ENCODE measurements around the gene XYLB.

XYLB gene

DNA sequence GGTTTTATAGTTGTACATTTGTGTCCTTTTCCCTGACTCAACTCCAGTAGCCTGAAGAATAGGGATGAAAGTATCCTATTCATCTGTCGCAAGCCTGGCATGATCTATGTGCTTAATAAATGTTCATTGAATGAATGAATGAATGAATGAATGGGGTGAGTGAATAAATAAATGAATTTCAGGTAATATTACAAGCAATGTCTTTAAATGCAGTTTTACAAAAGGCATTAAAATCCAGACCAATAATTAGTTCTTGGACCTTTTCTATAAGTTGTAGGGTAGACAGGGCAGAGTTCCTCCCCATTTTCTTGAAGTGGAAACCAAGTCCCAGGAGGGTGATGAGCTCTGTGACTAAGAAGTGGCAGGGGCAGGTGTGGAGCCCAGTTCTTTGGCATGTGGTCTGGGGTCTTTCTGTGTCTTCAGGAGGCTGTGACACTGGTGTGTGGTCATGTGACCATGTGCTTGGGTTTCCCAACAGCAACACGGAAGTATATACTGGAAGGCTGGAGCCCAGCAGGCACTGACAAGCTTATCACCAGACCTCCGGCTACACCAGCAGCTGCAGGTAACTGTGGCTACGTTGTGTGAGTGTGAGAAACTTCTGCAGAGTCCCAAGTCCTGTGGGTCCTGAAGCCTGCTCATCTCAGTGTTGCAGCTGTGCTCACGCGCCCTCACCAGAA, 18.3 kb downstream of the XYLB start:
- DNase-seq (ENCODE audit: low read depth) = no peak

DNA sequence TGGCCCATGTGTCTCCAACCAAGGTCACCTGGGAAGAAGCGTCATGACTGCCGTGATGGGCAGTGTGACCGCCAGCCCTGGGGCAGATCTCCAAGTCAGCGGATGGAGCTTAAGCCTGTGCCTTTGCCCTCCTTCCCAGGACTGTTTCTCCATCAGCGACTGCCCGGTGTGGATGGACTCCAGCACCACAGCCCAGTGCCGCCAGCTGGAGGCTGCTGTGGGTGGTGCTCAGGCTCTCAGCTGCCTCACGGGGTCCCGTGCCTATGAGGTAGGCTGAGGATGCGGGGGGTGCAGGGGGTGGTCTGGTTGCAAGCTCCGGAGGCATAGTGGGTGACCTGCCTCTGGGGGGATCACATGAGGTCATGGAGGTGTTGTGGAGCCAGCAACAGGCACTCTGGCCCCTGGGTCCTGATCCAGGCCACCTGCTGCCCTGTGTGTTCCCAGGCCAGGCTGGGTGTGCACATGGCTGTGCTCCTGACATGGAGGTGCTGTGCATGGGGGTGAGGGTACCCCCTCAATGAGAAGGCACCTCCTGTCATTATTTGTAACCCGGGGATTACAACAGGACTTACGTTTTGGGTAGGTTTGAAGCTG, 19.0 kb downstream of the XYLB start:
- no peak for DNase-seq (ENCODE audit: low read depth)

DNA sequence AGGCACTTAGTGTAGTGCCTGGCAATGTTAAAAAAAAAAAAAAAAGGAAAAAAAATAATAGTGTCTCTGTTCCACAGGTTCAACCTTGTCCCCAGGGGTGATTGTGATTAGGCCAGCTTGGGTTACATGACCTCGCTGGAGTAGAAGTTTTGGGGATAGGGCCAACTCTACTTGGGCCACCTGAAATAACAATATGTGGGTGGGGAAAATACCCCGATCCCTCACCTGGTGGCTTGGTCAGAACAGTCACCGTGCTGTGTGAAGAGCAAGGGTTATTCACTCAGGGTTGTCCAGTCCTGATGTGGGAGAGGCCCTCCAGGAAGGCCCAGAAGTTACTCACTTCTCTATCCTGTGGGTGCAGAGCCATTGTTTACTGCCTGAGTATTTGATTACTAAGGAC, 19.5 kb downstream of the XYLB start:
- no peak for DNase-seq (ENCODE audit: low read depth)

DNA sequence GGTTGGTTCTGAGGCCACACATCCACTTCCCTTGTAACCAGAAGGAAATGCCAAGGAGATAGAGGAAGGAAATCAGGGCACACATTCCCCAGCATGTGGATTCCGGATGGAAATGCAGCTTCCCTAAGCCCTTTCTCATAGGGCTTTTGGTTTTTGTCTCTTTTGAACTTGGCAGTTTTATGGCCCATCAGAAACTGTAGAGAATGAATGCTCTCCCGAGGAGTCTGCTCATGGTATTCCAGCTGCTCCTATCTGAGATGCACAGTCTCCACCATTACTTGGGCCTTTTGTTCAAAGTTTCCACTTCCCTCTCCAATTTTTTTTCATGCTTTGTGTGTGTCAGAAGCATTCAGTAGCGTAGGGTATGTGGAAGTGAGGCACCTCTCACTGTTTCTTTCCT, 21.2 kb downstream of the XYLB start:
- no peak for DNase-seq (ENCODE audit: low read depth)

DNA sequence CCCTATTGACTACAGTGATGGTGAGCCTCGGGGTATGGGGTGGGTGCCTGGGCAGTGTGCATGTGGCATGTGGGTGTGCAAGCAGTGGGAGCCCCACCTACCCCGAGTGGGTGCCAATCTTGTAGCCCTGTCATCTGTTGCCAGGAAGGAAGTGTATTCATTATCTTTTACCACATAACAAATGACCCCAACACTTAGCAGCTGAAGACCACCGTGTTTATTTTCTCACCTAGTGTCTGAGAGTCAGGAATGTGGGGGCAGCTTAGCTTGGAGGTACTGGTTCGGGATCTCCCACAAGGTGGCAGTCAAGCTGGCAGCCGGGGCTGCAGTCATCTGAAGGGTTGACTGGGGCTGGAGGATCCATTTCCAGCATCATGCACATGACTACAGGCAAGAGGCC, 21.7 kb downstream of the XYLB start:
- no peak for DNase-seq (ENCODE audit: low read depth)

DNA sequence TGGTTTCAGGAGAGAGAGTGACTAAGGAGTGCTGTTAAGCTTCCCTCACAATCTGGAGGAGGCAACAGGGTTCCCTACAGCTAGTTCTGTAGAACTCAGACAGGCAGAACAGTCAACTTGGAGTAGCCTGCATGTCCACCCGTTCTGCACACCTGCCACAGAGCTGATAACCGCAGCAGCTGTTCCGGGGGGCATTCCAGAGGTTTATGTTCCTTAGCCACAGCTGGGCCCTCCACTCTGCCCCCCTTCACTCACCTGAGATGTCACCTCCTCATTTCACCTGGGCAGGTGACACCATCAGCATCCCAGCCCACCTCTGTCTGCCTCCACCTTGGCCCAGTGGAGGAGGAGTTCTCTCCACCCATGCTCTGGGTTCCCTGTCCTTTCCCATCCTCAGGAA, 22.6 kb downstream of the XYLB start:
- no peak for DNase-seq (ENCODE audit: low read depth)

DNA sequence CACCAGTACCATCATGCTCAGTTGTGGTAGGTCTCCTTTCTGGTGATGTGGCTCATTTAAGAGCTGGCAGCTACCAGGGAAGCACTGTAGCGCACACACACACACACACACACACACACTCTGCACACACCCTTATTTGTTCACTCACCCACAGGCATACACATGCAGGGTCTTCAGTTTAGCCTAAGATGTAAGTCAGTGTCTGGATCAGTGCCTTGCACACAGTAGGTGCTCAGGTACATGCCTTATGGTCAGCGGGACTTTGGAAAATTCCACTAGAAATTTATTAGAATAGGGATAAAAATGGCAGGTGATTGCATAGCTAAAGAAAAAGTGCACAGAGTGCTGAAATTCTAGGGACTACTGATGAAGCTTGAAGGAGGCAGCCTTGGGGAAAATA, 23.6 kb downstream of the XYLB start:
- no peak for DNase-seq (ENCODE audit: low read depth)

DNA sequence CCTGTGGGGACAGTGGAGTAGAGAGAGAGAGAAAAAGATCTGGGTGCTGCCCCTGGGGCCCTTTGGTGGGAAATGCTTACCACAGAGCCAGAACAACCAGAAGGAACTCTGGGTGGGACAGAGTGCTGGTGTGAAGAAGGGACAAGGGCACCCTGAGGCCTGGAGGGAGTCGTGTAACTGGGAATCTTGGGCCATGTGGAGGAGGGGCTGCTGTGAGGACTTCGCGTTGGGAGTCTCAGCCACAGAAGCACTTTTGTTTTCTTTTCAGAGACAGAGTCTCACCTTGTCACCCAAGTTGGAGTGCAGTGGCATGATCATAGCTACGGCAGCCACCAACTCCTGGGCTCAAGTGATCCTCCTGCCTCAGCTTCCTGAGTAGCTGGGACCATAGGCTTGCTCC, 24.3 kb downstream of the XYLB start:
- no peak for DNase-seq (ENCODE audit: low read depth)

DNA sequence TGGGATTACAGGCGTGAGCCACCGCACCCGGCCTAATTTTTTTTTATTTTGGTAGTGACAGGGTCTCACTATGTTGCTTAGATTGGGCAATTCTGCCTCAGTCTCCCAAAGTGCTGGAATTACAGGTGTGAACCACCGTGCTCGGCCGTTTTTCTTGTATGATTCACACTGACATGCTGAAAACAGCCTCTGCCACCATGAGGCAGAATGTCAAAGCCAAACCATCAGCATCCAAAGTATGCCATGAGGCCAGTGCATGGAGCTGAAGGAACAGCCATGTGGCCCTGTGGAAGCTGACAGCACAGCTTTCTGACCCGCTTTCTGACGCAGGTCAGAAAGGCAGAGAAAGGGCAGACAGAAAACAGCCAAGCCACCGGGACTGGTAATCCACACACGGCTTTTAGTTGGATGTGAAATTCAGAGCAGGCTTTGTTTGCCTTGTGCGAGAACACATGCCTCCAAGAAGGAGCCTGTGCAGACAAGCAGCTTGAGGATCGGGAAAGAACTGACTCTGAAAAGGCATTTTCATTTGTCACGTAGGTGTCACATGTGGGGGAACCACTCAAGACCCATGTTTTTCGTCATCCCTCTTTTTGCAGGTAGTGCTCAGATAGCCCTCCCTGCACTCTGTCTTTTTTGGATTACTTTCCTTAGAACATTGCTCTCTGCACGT, 25.1 kb downstream of the XYLB start:
- no peak for DNase-seq (ENCODE audit: low read depth)

DNA sequence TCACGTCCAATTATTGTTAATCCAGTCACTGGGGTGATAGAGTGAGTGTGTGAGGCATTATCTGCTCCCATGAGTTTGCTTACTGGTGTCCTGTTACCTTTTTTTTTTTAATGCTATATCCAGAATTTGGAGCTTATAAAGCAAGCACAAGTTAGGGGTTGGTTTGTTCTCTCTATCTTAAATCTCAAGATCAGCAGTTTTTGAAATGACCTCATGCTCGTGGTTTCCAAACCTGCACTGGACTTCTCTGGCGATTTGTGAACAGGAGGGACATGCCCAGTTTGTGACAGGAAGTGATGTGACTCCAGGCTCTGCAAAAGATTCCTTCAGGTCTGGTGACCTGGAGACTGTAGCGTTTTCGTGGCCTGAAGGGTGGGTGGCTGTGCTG, 25.6 kb downstream of the XYLB start:
- DNase-seq (ENCODE audit: low read depth) = no peak

DNA sequence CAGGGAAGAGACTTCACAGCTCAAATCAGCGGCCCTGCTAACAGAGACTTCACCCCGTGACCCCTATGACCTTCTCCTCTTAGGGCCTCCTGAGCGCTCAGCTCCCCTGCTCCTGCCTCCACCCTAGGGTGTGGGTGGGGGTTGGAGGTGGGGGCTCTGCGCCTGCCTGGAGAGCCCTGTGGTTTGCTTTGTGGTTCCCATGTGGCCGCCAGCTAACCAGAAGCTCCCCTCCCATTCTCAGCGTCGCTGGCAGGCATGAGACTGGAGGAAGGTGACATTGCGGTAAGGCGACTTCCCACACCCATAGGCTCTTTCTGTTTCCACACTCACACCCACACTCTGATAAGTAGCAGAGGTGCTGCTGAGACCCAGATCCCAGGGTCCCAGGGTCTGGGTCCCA, 27.6 kb downstream of the XYLB start:
- DNase-seq (ENCODE audit: low read depth) = no peak

DNA sequence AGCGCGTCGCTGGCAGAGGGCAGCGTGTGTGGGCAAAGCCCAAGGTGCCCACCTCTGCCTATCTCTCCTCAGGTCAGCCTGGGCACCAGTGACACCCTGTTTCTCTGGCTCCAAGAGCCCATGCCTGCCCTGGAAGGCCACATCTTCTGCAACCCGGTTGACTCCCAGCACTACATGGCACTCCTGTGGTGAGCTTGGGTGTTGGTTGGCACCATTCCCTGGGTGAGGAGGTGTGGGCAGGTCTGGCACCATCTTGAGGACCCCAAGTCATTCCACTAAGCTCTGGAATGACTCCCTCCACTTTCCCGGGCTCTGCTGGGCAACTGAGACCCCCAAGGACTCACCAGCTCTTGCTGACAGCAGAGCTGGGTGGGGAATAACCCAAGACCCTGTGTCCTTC, 28.5 kb downstream of the XYLB start:
- DNase-seq (ENCODE audit: low read depth) = no peak

DNA sequence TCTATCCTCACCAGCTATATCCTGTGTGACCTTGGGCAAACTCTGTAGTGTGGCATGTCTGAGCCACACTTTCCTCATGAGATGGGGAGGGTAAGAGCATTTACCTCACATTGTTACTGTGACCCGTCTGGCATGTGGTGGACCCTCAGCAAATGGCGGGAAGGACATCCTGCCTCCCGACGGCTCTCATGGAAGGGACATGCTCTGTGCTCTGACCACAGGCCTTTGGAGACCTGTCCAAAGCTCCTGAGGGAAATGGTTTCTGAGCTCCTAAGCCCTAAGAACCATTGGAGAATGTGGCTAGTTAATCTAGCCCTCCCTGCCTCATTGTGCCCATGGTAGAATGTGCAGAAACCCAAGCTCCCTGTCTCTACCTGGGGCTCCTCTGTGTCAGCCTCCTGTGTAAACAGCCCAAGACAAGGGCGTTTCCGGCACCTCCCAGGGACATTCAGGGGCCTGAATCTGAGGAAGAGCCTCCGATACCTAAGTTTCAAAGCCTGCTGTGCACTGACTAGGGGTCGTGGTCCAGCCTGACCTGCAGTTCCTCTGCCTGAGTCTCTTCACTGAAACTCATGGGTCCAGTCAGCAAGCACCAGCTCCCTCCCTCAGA, 29.0 kb downstream of the XYLB start:
- DNase-seq (ENCODE audit: low read depth) = no peak

DNA sequence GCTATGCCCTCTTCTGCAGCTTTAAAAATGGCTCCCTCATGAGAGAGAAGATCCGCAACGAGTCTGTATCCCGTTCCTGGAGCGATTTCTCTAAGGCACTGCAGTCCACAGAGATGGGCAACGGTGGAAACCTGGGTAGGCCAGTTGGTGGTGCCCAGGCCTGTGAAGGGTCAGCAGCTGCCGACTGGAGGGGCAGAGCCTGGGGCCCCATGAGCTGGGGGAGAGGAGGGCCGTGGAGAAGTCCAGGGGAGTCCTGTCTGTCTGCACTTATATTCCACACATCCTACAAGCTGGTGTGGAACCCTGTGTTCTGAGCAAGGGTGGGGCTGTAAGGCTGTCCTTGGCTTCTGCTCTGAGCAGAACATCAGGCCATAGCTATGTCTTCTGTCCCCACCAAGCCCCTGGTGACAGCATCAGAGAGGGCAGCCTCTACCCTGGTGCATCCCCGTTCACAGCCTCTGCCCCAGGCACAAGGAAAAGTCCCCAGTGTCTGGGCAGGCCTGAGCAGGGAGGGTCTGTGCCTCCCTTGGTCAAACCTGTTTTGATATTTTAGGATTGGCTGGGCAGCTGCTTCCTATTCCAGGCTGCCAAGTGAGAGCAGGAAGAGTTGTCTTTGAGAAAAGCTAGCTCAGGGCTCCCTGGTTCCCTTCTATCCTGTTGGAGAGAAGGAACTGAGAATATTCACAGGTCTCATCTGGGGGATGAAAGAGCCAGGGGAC, 29.7 kb downstream of the XYLB start:
- DNase-seq (ENCODE audit: low read depth) = no peak

DNA sequence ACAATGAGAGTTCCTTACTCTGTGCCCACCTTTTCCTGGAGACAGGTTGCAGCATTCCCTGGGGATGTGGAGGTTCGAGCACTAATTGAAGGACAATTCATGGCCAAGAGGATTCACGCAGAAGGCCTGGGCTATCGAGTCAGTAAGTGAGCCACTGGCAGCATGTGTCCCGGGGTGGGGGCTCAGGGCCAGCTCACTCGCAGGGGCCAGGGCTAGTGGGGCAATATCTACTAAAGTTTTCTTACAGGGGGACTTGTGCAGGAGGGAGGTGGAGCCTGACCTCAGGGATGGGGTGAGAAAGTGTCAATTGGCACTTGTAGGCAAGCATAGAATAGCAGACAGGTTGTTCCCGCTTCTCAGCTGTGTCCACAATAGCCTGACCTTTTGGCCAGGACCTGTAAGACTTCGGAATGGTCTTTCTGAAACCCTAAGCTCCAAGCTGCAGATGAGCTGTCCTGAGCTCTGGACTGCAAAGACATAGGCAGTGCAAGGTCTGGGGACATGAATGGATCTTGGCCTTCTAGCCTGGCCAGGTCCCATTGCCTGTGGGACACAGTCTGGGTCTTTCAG, 32.7 kb downstream of the XYLB start:
- DNase-seq (ENCODE audit: low read depth) = no peak

DNA sequence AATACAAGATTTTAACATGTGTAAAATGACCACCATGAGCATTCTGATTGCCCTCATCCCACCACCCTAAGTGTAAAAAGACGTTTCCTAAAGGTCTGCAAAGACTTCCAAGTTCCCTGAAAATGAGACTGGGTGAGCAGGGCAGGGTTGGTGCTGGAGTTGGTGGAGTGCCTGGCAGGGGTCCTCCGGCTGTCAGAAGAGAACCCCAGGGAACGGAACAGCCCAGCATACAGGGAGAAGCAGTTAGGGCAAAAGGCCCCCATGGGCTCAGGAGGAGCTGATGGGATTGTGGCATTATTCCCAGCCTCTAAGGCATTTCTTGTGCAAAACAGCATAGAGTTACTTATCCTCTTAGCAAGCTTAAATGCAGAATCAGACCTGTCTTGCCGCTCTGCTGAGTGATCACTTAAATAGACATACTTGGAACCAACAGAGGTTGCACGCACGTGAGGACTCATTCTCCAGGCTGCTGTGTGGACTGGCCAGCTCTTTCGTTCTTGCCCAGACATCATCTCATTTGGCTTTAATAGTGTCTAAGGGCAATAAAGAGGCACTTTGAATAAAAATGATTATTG, 36.0 kb downstream of the XYLB start:
- no peak for DNase-seq (ENCODE audit: low read depth)

DNA sequence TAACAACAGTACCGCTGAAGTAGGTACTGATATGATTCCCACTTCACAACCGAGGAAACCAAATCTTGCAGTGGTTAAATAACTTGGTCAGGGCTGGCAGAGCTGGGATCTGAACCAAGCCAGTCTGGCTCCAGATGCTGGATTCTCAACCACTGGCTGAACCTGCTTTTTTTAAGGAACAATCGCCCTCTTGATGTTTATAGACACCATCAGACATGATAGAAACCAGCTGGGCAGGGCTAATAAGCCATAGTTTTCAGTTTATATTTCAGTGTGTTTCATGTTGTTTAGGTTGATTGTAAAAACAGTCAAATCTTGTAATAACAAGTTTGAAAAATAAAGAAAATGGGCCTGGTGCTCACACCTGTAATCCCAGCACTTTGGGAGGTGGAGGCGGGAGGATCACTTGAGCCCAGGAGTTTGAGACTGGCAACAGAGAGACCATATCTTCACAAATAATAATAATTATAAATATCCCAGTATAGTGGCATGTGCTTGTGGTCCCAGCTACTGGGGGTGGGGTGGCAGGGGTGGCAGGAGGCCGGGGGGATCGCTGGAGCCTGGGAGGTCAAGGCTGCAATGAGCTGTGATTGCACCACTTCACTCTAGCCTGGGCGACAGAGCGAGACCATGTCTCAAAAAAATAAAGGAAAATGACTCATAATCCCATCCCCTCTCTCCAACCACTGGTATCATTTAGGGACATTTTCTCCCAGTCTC, 36.7 kb downstream of the XYLB start:
- DNase-seq (ENCODE audit: low read depth) = no peak

DNA sequence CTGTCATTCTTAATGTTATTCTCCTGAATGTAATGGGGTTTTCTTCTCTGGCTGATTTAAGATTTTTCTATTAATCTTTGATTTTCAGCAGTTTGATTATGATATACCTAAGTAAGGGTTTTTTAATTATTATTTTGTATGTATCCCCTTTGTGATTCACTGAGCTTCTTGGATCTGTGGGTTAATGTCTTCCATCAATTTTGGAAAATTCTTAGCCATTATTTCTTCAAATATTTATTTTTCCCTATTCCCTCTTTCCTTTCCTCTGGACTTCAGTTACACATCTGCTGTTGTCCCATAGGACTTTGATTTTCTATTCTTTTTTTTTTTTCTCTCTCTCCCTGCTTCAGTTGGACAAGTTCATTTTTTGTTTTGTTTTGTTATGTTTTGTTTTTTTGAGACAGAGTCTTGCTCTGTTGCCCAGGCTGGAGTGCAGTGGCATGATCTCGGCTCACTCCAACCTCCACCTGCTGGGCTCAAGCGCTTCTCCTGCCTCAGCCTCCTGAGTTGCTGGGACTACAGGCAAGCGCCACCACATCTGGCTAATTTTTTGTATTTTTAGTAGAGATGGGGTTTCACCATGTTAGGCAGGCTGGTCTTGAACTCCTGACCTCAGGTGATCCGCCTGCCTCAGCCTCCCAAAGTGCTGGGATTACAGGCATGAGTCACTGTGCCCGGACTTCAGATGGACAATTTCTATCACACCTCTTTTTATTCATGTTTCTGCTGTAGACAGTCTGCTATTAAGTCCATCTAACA, 40.6 kb downstream of the XYLB start:
- no peak for DNase-seq (ENCODE audit: low read depth)

DNA sequence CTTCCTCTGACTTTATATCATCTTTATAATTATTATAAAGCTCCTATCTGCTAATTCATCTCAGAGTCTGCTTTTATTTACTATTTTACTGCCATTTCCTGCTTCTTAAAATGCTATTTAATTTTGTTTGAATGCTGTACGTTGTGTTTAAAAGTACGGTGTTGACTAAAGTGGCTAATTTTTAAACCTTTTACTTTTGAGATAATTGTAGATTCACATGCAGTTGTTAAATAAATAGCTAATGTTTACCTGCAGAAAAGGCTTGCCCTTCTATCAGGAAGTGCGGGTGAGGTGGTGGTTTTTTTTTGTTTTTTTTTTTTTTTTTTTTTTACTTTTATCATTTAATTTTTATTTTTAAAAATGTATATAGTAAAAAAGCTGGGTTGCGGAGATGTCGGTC, 41.3 kb downstream of the XYLB start:
- no peak for DNase-seq (ENCODE audit: low read depth)

DNA sequence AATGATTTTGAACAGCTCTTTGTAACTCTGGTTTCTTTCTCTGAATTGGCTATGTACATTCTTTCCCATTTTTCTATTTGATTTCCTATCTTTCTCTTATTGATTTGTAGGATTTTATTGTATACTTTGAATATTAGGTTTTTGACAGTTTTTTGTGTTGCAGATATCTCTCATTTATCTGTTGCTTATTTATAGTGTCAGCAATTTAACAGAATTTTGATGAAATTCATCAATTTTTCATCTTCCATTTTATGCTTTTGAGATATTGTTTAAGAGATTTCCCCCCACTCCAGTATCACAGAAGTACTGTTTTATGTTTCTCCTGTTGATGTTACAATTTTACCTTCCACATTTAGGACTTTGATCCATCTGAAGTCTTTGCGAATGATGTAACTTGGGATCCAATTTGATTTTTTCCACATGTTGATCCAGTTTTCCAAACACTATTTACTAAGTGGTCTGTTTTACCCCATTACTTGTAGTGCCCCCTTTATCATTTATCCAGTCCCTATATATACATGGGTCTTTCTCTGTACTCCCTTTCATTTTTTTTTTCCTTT, 46.1 kb downstream of the XYLB start:
- no peak for DNase-seq (ENCODE audit: low read depth)

Measured in HS-5 (cell line).